ENCODE data around the gene TMEM42. TPM values are rescaled to one million over a fixed set of nuclear protein-coding genes. Genes with fewer than 3 reads are reported as not detected.

Gene TMEM42
- total RNA-seq, 1 donor from 2014 or later = 9.6 TPM

- no peak overlapping the region for H3K4me3 Mint-ChIP-seq (ENCODE audit: unreplicated experiment)
- peaks cover 2% of the 10 kb centered on the region for H3K9me3 Mint-ChIP-seq (ENCODE audit: unreplicated experiment)
Observed at GRCh38 chr3:44906997-44907396, 45.3 kb downstream of the TMEM42 start.

GRCh38 chr3:44907612-44908011 lies 45.9 kb downstream of the TMEM42 start:
- no peaks in the 10 kb centered on the region for H3K36me3 Mint-ChIP-seq (ENCODE audit: unreplicated experiment)
- no peak for TF ChIP-seq CTCF (IDR thresholded peaks at IDR 0.05; ENCODE audit: partially characterized antibody, unreplicated experiment)
- DNase-seq = no peak
- no peak overlapping the region for H3K4me3 Mint-ChIP-seq (ENCODE audit: unreplicated experiment)
- H3K27ac Mint-ChIP-seq (ENCODE audit: unreplicated experiment) = no peak overlapping the region
- H3K4me1 Mint-ChIP-seq (ENCODE audit: low read depth, unreplicated experiment) = no peaks in the 10 kb centered on the region
- no peaks in the 10 kb centered on the region for H3K27me3 Mint-ChIP-seq (ENCODE audit: unreplicated experiment)
- H3K9me3 Mint-ChIP-seq (ENCODE audit: unreplicated experiment) = peaks cover 2% of the 10 kb centered on the region

More at GRCh38 chr3:44906997-44907396, 45.3 kb downstream of the TMEM42 start:
- no peak for TF ChIP-seq CTCF (IDR thresholded peaks at IDR 0.05; ENCODE audit: partially characterized antibody, unreplicated experiment)
- Mint-ChIP-seq H3K27me3 (ENCODE audit: unreplicated experiment) (no peaks in the 10 kb centered on the region), H3K27ac (ENCODE audit: unreplicated experiment) (no peak overlapping the region), H3K4me1 (ENCODE audit: low read depth, unreplicated experiment) (no peaks in the 10 kb centered on the region), H3K36me3 (ENCODE audit: unreplicated experiment) (no peaks in the 10 kb centered on the region)
- no peak for DNase-seq

GRCh38 chr3:44909063-44909462 lies 47.4 kb downstream of the TMEM42 start:
- TF ChIP-seq CTCF (IDR thresholded peaks at IDR 0.05; ENCODE audit: partially characterized antibody, unreplicated experiment) = no peak
- H3K36me3 Mint-ChIP-seq (ENCODE audit: unreplicated experiment) = no peaks in the 10 kb centered on the region
- H3K27ac Mint-ChIP-seq (ENCODE audit: unreplicated experiment) = no peak overlapping the region
- no peaks in the 10 kb centered on the region for H3K27me3 Mint-ChIP-seq (ENCODE audit: unreplicated experiment)
- H3K4me3 Mint-ChIP-seq (ENCODE audit: unreplicated experiment) = no peak overlapping the region
- no peak for DNase-seq
- peaks cover 1% of the 10 kb centered on the region for H3K4me1 Mint-ChIP-seq (ENCODE audit: low read depth, unreplicated experiment)
- H3K9me3 Mint-ChIP-seq (ENCODE audit: unreplicated experiment) = peaks cover 2% of the 10 kb centered on the region

- H3K36me3 Mint-ChIP-seq (ENCODE audit: unreplicated experiment) = no peaks in the 10 kb centered on the region
- H3K27ac Mint-ChIP-seq (ENCODE audit: unreplicated experiment) = no peak overlapping the region
- H3K4me3 Mint-ChIP-seq (ENCODE audit: unreplicated experiment) = no peak overlapping the region
- H3K4me1 Mint-ChIP-seq (ENCODE audit: low read depth, unreplicated experiment) = peaks cover 1% of the 10 kb centered on the region
- H3K27me3 Mint-ChIP-seq (ENCODE audit: unreplicated experiment) = peaks cover 2% of the 10 kb centered on the region
- no peak for TF ChIP-seq CTCF (IDR thresholded peaks at IDR 0.05; ENCODE audit: partially characterized antibody, unreplicated experiment)
- peaks cover 2% of the 10 kb centered on the region for H3K9me3 Mint-ChIP-seq (ENCODE audit: unreplicated experiment)
- DNase-seq = no peak
Observed at GRCh38 chr3:44910693-44911092, 49.0 kb downstream of the TMEM42 start.

- Mint-ChIP-seq H3K27ac (ENCODE audit: unreplicated experiment) (no peak overlapping the region), H3K4me3 (ENCODE audit: unreplicated experiment) (no peak overlapping the region), H3K9me3 (ENCODE audit: unreplicated experiment) (peaks cover 6% of the 10 kb centered on the region), H3K4me1 (ENCODE audit: low read depth, unreplicated experiment) (peaks cover 1% of the 10 kb centered on the region), H3K27me3 (ENCODE audit: unreplicated experiment) (peaks cover 2% of the 10 kb centered on the region), H3K36me3 (ENCODE audit: unreplicated experiment) (peaks cover 4% of the 10 kb centered on the region)
- peak; percentile 86 for TF ChIP-seq CTCF (IDR thresholded peaks at IDR 0.05; ENCODE audit: partially characterized antibody, unreplicated experiment)
- DNase-seq = peak; percentile 85
Observed at GRCh38 chr3:44913868-44914468, 52.3 kb downstream of the TMEM42 start.

All from glutamatergic neuron (in vitro differentiated cells).